ENCODE results near the gene ORC5. TPM values are rescaled to one million over a fixed set of nuclear protein-coding genes. Genes with fewer than 3 reads are reported as not detected.
A peak's percentile ranks its signal among the peaks of the same experiment; 100 is the strongest.

The ORC5 gene
- total RNA-seq, 4 donors from 2014 or later = 4.3 to 21.6 (median 19.6) TPM

DNA sequence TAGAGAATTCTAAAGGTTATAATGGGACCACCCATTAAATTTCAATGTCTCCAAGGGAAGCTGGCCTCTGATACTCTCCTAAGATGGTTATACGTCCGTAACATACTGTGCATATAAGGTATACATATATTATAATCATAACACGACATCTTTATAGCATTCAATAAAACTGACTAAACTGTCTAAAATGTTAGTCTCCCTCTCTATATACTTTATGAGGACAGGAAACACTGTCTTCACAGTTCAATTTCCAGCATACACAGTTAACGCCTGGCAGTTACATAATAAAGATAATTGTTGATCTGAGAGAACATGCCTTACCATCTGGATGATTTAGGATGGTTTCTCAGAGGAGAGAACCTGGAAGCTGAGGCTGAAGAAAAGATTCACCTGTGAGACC, 1.2 kb upstream of the ORC5 start:
- intact Hi-C loops (cut with DNase I) = no loop called here
- H3K4me3 ChIP-seq = no peak overlapping the region
- 72 to 82% methylated on average over 4 of the region's 4 CpGs for whole genome bisulfite sequencing, 2 donors
- no peaks in the 10 kb centered on the region for H3K27me3 ChIP-seq
- DNase-seq = no peak
- H3K9me3 ChIP-seq = no peaks in the 10 kb centered on the region
- TF ChIP-seq, protein P1, sequence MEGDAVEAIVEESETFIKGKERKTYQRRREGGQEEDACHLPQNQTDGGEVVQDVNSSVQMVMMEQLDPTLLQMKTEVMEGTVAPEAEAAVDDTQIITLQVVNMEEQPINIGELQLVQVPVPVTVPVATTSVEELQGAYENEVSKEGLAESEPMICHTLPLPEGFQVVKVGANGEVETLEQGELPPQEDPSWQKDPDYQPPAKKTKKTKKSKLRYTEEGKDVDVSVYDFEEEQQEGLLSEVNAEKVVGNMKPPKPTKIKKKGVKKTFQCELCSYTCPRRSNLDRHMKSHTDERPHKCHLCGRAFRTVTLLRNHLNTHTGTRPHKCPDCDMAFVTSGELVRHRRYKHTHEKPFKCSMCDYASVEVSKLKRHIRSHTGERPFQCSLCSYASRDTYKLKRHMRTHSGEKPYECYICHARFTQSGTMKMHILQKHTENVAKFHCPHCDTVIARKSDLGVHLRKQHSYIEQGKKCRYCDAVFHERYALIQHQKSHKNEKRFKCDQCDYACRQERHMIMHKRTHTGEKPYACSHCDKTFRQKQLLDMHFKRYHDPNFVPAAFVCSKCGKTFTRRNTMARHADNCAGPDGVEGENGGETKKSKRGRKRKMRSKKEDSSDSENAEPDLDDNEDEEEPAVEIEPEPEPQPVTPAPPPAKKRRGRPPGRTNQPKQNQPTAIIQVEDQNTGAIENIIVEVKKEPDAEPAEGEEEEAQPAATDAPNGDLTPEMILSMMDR (IDR thresholded peaks at IDR 0.05) = no peak
- no peak for TF ChIP-seq POLR2A (IDR thresholded peaks at IDR 0.05)
- peaks cover 3 to 31% (median 18%) of the 10 kb centered on the region in 3 donors for H3K4me1 ChIP-seq
- no peak overlapping the region for H3K27ac ChIP-seq
- peaks cover 0 to under 1% (median 0%) of the 10 kb centered on the region in 3 donors for H3K36me3 ChIP-seq

DNA sequence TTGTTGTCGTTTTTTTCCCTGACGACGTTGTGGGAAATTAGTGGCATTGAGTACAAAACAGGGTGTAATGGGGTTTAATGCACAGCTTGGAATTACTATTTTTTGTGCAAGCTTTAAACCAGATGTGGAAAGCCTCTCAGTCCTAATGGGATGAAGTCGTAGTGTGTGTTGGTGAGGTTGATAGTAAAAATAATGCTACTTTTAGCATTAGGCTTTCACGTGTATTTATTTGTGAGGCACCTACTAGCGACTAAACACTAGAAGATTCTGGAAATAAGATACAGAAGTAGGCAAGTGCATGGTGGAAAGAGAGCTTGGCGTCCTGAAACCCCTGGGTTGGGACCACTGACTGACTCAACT, 588 bp upstream of the ORC5 start:
- no peak for DNase-seq

DNA sequence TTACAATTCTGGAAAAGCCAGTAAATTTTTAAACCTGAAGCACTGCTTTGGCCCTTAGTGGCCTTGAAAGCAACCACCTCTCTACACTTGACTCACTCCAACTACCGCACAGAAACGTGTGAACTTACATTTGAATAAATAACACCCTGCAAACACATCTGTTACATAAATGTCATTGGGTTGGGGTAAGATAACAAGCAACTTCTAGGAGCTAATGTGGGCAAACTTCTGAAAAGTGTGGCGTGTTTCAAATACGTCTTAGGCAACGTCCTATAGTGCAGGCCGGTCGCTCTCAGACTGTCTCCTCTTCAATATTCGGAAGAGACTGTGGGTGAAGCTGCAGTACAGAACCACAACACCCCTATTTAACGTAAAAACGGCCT, 474 bp downstream of the ORC5 start:
- peaks cover 0 to 18% (median 12%) of the 10 kb centered on the region in 3 donors for H3K36me3 ChIP-seq
- WGBS, 2 donors = 0% methylated on average over 10 of the region's 10 CpGs
- H3K4me1 ChIP-seq = peaks cover 3 to 31% (median 18%) of the 10 kb centered on the region in 3 donors
- no peak for TF ChIP-seq POLR2A (IDR thresholded peaks at IDR 0.05)
- TF ChIP-seq, protein P1 (IDR thresholded peaks at IDR 0.05) = no peak
- H3K4me3 ChIP-seq = peak overlapping the region; percentile 68 to 96 (median 80)
- no peaks in the 10 kb centered on the region for H3K27me3 ChIP-seq
- intact Hi-C loops (cut with DNase I) = no loop called here
- no peak for DNase-seq
- H3K9me3 ChIP-seq = no peaks in the 10 kb centered on the region
- H3K27ac ChIP-seq = peak overlapping the region; percentile 79 to 90 (median 88)

More for the DNA sequence above, 588 bp upstream of the ORC5 start:
- Histone ChIP-seq H3K9me3 (no peaks in the 10 kb centered on the region), H3K4me3 (peak overlapping the region; percentile 68 to 96 (median 80)), H3K27ac (peak overlapping the region; percentile 79 to 90 (median 88)), H3K4me1 (peaks cover 3 to 31% (median 18%) of the 10 kb centered on the region in 3 donors), H3K27me3 (no peaks in the 10 kb centered on the region), H3K36me3 (peaks cover 0 to 8% (median 1%) of the 10 kb centered on the region in 3 donors)
- TF ChIP-seq POLR2A (IDR thresholded peaks at IDR 0.05) = no peak
- TF ChIP-seq, protein P1 (IDR thresholded peaks at IDR 0.05) = no peak
- WGBS, 2 donors = 35 to 39% methylated on average over 7 of the region's 7 CpGs
- intact Hi-C loops (cut with DNase I) = no loop called here

DNA sequence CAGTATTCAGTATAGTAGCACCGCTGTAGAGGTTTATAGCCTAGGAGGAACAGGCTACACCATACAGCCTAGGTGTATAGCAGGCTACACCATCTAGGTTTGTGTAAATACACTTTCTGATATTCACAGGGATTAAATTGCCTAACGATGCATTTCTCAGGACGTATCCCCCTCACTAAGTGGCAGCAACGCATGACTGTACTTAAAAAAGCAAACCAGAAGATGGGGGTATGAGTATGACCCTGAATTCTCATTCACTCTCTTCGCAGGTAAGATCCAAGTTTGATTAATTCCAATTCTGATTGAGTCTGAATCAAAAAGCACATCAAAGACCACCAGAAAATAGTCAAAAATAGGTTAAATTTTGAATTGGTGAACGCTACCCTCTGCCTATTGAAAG, 972 bp downstream of the ORC5 start:
- DNase-seq = no peak
- intact Hi-C loops (cut with DNase I) = no loop called here
- H3K4me3 ChIP-seq = peak overlapping the region; percentile 68 to 96 (median 80)
- H3K27ac ChIP-seq = peak overlapping the region in 3 of 4 donors; percentile 87 to 90 (median 88)
- TF ChIP-seq, protein P1 (IDR thresholded peaks at IDR 0.05) = no peak
- no peak for TF ChIP-seq POLR2A (IDR thresholded peaks at IDR 0.05)
- 21 to 24% methylated on average over 6 of the region's 6 CpGs for WGBS, 2 donors
- peaks cover 3 to 31% (median 18%) of the 10 kb centered on the region in 3 donors for H3K4me1 ChIP-seq
- H3K9me3 ChIP-seq = no peaks in the 10 kb centered on the region
- H3K36me3 ChIP-seq = peaks cover 0 to 23% (median 17%) of the 10 kb centered on the region in 3 donors
- H3K27me3 ChIP-seq = no peaks in the 10 kb centered on the region

DNA sequence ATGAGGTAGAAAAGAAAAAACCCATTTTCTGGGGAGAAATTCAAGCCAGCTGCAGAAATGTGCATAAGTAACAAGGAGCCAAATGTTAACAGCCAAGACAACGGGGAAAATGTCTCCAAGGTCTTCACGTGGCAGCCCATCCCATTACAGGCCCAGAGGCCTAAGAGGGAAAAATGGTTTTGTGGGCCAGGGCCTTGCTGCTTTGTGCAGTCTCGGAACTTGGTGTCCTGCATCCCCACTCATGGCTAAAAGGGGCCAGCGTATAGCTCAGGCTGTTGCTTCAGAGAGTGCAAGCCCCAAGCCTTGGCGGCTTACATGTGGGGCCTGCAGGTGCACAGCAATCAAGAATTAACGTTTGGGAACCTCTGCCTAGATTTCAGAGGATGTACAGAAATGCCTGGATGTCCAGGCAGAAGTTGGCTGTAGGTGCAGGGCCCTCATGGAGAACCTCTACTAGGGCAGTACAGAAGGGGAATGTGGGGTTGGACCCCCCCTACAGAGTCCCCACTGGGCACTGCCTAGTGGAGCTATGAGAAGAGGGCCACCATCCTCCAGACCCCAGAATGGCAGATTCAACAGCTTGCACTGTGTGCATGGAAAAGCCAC, 9.0 kb downstream of the ORC5 start:
- no peak overlapping the region for H3K4me3 ChIP-seq
- TF ChIP-seq POLR2A (IDR thresholded peaks at IDR 0.05) = no peak
- TF ChIP-seq, protein P1 (IDR thresholded peaks at IDR 0.05) = no peak
- no peaks in the 10 kb centered on the region for H3K4me1 ChIP-seq
- 97 to 98% methylated on average over 6 of the region's 6 CpGs for WGBS, 2 donors
- H3K27me3 ChIP-seq = no peaks in the 10 kb centered on the region
- H3K27ac ChIP-seq = no peak overlapping the region
- intact Hi-C loops (cut with DNase I) = no loop called here
- no peak for DNase-seq
- H3K9me3 ChIP-seq = no peaks in the 10 kb centered on the region
- H3K36me3 ChIP-seq = peaks cover 0 to 98% (median 24%) of the 10 kb centered on the region in 3 donors

Measured in esophagus squamous epithelium (tissue), 5 donors.